ENCODE measurements around the gene TM4SF18. TPM values are rescaled to one million over a fixed set of nuclear protein-coding genes. Genes with fewer than 3 reads are reported as not detected.

Gene TM4SF18
- total RNA-seq (2014; rRNA removed; shearing (Covaris generic)) (not detected in 2 replicates), total RNA-seq (2022) (not detected in 2 replicates), Bru-seq, nascent RNA (not detected), BruChase-seq, experiment 1, labeled RNA remaining after a 6-hour chase (not detected), BruChase-seq, experiment 2, labeled RNA remaining after a 2-hour chase (not detected)
- long read RNA-seq, result 0 reads

DNA sequence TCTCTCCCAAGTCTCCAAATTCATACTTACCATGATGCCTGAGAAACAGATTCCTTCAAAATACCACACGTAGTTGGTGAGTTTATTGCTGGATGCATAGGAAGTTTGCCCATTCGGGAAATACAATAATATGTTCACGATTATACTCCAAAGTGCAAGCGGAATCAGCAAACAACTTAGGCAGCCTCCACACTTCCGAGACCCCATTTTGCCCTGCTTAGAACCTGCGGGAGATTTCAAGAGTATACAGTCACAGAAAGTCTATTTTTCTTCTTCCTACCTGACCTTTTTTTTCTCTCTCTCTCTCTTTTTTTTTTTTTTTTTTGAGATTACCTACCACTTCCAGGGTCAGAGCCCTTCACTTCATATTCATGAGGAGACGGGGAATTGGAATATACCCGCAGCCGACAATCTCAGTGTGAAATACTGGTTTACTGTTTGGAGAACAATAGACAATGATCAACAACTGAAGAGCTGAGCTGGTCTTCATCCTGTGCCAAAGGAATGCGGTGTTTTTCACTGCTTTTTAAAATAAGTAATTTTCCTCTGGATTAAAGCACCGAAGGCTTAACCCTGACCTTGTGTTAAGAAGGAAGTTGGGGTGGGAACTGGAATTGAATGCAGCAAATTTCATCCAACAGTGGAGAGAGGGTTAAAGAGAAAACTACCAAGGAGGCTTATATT, at the start of gene TM4SF18:
TM4SF18 (minus strand) TSS at position 461 of the 684 bp plus-strand sequence; CDS start at position 207, 254 bp downstream.
- Histone ChIP-seq H3K79me2 (ENCODE audit: insufficient read depth, low read depth, low read length) (no peaks in the 10 kb centered on the region), H2AFZ (ENCODE audit: low read length) (no peak within 1 kb of the TSS), H3K4me3 (ENCODE audit: low read depth, low read length, poor library complexity, severe bottlenecking) (no peak within 1 kb of the TSS), H3K36me3 (ENCODE audit: insufficient read depth, low read length) (no peaks in the 10 kb centered on the region), H3K9me2 (ENCODE audit: insufficient read depth, low read length) (no peaks in the 10 kb centered on the region), H3K9me3 (ENCODE audit: low read length) (no peaks in the 10 kb centered on the region), H3K4me1 (ENCODE audit: insufficient read depth, low read length, poor library complexity, severe bottlenecking) (no peaks in the 10 kb centered on the region), H4K20me1 (ENCODE audit: insufficient read depth, low read length) (no peaks in the 10 kb centered on the region), H3K27ac (ENCODE audit: low read depth, low read length, poor library complexity, severe bottlenecking) (no peak within 1 kb of the TSS), H3K4me2 (ENCODE audit: low read length) (no peak within 1 kb of the TSS)
- no TSS peak for BruUV-seq (replicated peaks)
- TF ChIP-seq EZH2phosphoT487 (IDR thresholded peaks at IDR 0.05; ENCODE audit: borderline replicate concordance, low read depth, low read length), result no peak
- intact Hi-C loops (cut with micrococcal nuclease; ENCODE audit: unreplicated experiment), result no loop called here
- CTCF ChIA-PET (ENCODE audit: unreplicated experiment), result no interaction called here
- no peak for DNase-seq (ENCODE audit: low spot score)
- POLR2A ChIA-PET, result interaction anchor here (1.1 to 1.4 kb wide), 4 partner anchors 8 to 28 kb away, joined by 3 to 4 read pairs (median 4); no protein-coding TSS in a partner anchor

DNA sequence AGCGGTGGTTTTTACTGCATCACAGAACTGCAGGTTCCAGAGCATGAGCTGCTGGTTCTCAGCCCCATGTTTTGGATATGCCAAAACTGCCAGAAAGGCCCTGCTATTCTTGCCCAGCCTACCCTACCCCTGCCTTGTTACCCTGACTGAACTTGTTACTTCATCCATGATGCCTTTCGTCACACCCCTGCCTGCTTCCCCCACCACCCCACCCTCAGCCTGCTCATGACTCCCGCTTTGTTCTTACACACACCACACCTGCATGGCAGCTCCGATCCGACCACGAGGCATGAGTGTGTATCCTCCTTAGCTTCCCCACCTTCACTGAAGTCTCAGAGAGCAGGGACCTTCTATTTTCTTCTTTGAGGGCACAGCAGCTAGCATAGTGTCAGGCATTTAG, 49.1 kb upstream of the TM4SF18 start:
- DNase-seq (ENCODE audit: low spot score), result no peak
- H3K4me1 ChIP-seq (ENCODE audit: insufficient read depth, low read length, poor library complexity, severe bottlenecking), result no peaks in the 10 kb centered on the region
- intact Hi-C loops (cut with micrococcal nuclease; ENCODE audit: unreplicated experiment), result no loop called here

DNA sequence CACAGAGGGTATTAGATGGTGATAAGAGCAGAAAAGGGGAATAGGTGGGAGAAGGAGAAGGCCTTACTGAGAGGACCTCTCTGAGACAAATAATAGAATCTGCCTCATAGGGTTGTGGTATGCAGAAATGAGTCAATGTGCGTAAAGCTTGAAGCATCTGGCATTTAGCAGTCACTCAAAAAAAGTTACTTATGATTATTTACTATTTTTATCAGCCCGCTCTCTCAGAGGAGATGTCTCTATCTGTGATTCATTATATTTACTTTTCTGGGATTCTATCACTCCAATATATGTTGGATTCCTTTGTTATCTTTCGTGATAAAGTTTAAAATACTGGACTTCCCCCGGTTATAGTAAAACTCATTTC, 48.6 kb upstream of the TM4SF18 start:
- no peak overlapping the region for H3K4me2 ChIP-seq (ENCODE audit: low read length)
- ChIA-PET POLR2A (no interaction called here), CTCF (ENCODE audit: unreplicated experiment) (interaction anchor here (0.6 kb wide), 1 partner anchor 36 kb away, joined by 3 read pairs; no protein-coding TSS in a partner anchor)
- H3K79me2 ChIP-seq (ENCODE audit: insufficient read depth, low read depth, low read length), result no peaks in the 10 kb centered on the region
- BruUV-seq (replicated peaks), result no TSS peak
- no peaks in the 10 kb centered on the region for H4K20me1 ChIP-seq (ENCODE audit: insufficient read depth, low read length)
- no peak for TF ChIP-seq EZH2phosphoT487 (IDR thresholded peaks at IDR 0.05; ENCODE audit: borderline replicate concordance, low read depth, low read length)
- TF ChIP-seq, protein P1, sequence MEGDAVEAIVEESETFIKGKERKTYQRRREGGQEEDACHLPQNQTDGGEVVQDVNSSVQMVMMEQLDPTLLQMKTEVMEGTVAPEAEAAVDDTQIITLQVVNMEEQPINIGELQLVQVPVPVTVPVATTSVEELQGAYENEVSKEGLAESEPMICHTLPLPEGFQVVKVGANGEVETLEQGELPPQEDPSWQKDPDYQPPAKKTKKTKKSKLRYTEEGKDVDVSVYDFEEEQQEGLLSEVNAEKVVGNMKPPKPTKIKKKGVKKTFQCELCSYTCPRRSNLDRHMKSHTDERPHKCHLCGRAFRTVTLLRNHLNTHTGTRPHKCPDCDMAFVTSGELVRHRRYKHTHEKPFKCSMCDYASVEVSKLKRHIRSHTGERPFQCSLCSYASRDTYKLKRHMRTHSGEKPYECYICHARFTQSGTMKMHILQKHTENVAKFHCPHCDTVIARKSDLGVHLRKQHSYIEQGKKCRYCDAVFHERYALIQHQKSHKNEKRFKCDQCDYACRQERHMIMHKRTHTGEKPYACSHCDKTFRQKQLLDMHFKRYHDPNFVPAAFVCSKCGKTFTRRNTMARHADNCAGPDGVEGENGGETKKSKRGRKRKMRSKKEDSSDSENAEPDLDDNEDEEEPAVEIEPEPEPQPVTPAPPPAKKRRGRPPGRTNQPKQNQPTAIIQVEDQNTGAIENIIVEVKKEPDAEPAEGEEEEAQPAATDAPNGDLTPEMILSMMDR (conservative IDR thresholded peaks at IDR 0.05; ENCODE audit: low read length), result no peak
- no peaks in the 10 kb centered on the region for H3K36me3 ChIP-seq (ENCODE audit: insufficient read depth, low read length)
- DNase-seq (ENCODE audit: low spot score), result no peak
- H3K9me2 ChIP-seq (ENCODE audit: insufficient read depth, low read length), result no peaks in the 10 kb centered on the region
- no peak overlapping the region for H3K27ac ChIP-seq (ENCODE audit: low read depth, low read length, poor library complexity, severe bottlenecking)
- H2AFZ ChIP-seq (ENCODE audit: low read length), result no peak overlapping the region
- intact Hi-C loops (cut with micrococcal nuclease; ENCODE audit: unreplicated experiment), result no loop called here
- H3K4me3 ChIP-seq (ENCODE audit: low read depth, low read length, poor library complexity, severe bottlenecking), result no peak overlapping the region
- H3K4me1 ChIP-seq (ENCODE audit: insufficient read depth, low read length, poor library complexity, severe bottlenecking), result no peaks in the 10 kb centered on the region
- H3K9me3 ChIP-seq (ENCODE audit: low read length), result no peaks in the 10 kb centered on the region

More for the DNA sequence above, 49.1 kb upstream of the TM4SF18 start:
- Histone ChIP-seq H4K20me1 (ENCODE audit: insufficient read depth, low read length) (no peaks in the 10 kb centered on the region), H3K4me2 (ENCODE audit: low read length) (no peak overlapping the region), H3K36me3 (ENCODE audit: insufficient read depth, low read length) (no peaks in the 10 kb centered on the region), H3K9me2 (ENCODE audit: insufficient read depth, low read length) (no peaks in the 10 kb centered on the region), H2AFZ (ENCODE audit: low read length) (no peak overlapping the region), H3K9me3 (ENCODE audit: low read length) (no peaks in the 10 kb centered on the region), H3K27ac (ENCODE audit: low read depth, low read length, poor library complexity, severe bottlenecking) (no peak overlapping the region), H3K79me2 (ENCODE audit: insufficient read depth, low read depth, low read length) (no peaks in the 10 kb centered on the region), H3K4me3 (ENCODE audit: low read depth, low read length, poor library complexity, severe bottlenecking) (no peak overlapping the region)
- CTCF ChIA-PET (ENCODE audit: unreplicated experiment), result interaction anchor here (0.6 kb wide), 1 partner anchor 36 kb away, joined by 3 read pairs; no protein-coding TSS in a partner anchor
- no TSS peak for BruUV-seq (replicated peaks)
- POLR2A ChIA-PET, result no interaction called here
- TF ChIP-seq, protein P1 (conservative IDR thresholded peaks at IDR 0.05; ENCODE audit: low read length), result no peak
- no peak for TF ChIP-seq EZH2phosphoT487 (IDR thresholded peaks at IDR 0.05; ENCODE audit: borderline replicate concordance, low read depth, low read length)
